Loucy (cell line): ENCODE results near the gene TMEM132D.

Source experiments
- H2AFZ ChIP-seq: fragments of 200-600 bp; sonication (generic); 2 replicates; pipeline ENCODE4 v1.6.0; 2016; ENCODE audit warnings: antibody characterized with exemption, mild to moderate bottlenecking, low read length, moderate library complexity
- H3F3A ChIP-seq: fragments of 200-600 bp; 2 replicates; pipeline ENCODE4 v1.6.0; 2016; ENCODE audit warnings: antibody characterized with exemption, low read depth, mild to moderate bottlenecking
- H3K27me3 ChIP-seq: fragments of 200-600 bp; sonication (generic); 2 replicates; pipeline ENCODE4 v1.6.1; 2014; ENCODE audit warnings: low read length, mild to moderate bottlenecking; ENCODE audit not compliant: insufficient read depth, poor library complexity, severe bottlenecking
- H3K36me3 ChIP-seq: fragments of 200-600 bp; sonication (generic); 2 replicates; pipeline ENCODE4 v1.6.1; 2016; ENCODE audit warnings: low read length; ENCODE audit not compliant: insufficient read depth
- H3K4me1 ChIP-seq: fragments of 200-600 bp; sonication (generic); 2 replicates; pipeline ENCODE4 v1.5.1; 2014; ENCODE audit warnings: low read length, mild to moderate bottlenecking; ENCODE audit not compliant: insufficient read depth, poor library complexity, severe bottlenecking
- H3K4me2 ChIP-seq: fragments of 200-600 bp; sonication (generic); 2 replicates; pipeline ENCODE4 v1.6.0; 2014; ENCODE audit warnings: antibody characterized with exemption, low read length, low read depth, mild to moderate bottlenecking; ENCODE audit not compliant: poor library complexity, severe bottlenecking
- H3K4me3 ChIP-seq: fragments of 200-600 bp; sonication (generic); 2 replicates; pipeline ENCODE4 v1.5.1; 2014; ENCODE audit warnings: low read length, mild to moderate bottlenecking, mixed read lengths; ENCODE audit not compliant: poor library complexity, severe bottlenecking
- H3K79me2 ChIP-seq: fragments of 200-600 bp; sonication (generic); 2 replicates; pipeline ENCODE4 v1.6.1; 2014; ENCODE audit warnings: low read length; ENCODE audit not compliant: insufficient read depth
- H3K9ac ChIP-seq: fragments of 200-600 bp; sonication (generic); 2 replicates; pipeline ENCODE4 v1.6.0; 2014; ENCODE audit warnings: mild to moderate bottlenecking, low read depth, low read length, moderate library complexity; ENCODE audit not compliant: poor library complexity, severe bottlenecking
- H3K9me2 ChIP-seq: fragments of 200-600 bp; sonication (generic); replicated peaks from 2 replicates; pipeline ENCODE4 v1.6.1; 2016; ENCODE audit warnings: low read depth, low read length, mixed read lengths
- H3K9me3 ChIP-seq: fragments of 200-600 bp; sonication (generic); 2 replicates; pipeline ENCODE4 v1.6.1; 2014; ENCODE audit warnings: mild to moderate bottlenecking, antibody characterized with exemption, low read length, low read depth; ENCODE audit not compliant: insufficient read depth
- H4K20me1 ChIP-seq: fragments of 200-600 bp; sonication (generic); 2 replicates; pipeline ENCODE4 v1.6.0; 2014; ENCODE audit warnings: antibody characterized with exemption, low read length, mild to moderate bottlenecking; ENCODE audit not compliant: insufficient read depth, poor library complexity, severe bottlenecking
- CTCF ChIP-seq: fragments of 200-600 bp; sonication (generic); conservative IDR thresholded peaks from 2 replicates; pipeline ENCODE4 v1.5.1; 2014; ENCODE audit warnings: mild to moderate bottlenecking, antibody characterized with exemption, low read length
- EZH2phosphoT487 ChIP-seq: fragments of 200-600 bp; IDR thresholded peaks from 2 replicates; pipeline ENCODE4 v1.6.1; 2018; ENCODE audit warnings: antibody characterized with exemption, mild to moderate bottlenecking, moderate library complexity, borderline replicate concordance

TMEM132D gene

DNA sequence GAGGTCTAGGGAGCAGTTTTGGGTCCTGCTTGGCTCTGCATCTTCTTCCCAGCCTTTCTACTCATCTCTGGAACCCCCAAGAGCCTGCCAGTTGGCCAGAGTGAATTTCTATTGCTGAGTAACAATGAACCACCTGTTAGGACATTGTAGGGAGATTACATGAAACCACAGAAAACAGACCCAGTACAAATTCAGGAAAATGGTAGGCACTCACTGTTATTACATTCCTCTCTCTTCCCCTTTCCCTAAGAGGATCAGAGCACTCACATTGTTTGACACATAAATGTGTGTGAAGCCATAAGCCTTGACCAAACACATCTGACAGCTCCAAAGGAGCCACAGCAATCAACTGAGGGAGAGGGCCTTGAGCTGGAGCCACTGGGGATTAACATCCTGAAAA, 216.1 kb downstream of the TMEM132D start:
- H3K9me2 ChIP-seq, result no peaks in the 10 kb centered on the region
- H3K9ac ChIP-seq, result no peak overlapping the region
- no peaks in the 10 kb centered on the region for H3K4me1 ChIP-seq
- H4K20me1 ChIP-seq, result no peaks in the 10 kb centered on the region
- H2AFZ ChIP-seq, result no peak overlapping the region
- H3K27me3 ChIP-seq, result no peaks in the 10 kb centered on the region
- no peaks in the 10 kb centered on the region for H3K9me3 ChIP-seq
- H3K4me2 ChIP-seq, result no peak overlapping the region
- no peaks in the 10 kb centered on the region for H3K36me3 ChIP-seq
- H3K4me3 ChIP-seq, result no peak overlapping the region
- no peaks in the 10 kb centered on the region for H3K79me2 ChIP-seq
- TF ChIP-seq EZH2phosphoT487 (no peak), CTCF (no peak)
- H3F3A ChIP-seq, result no peaks in the 10 kb centered on the region

GRCh38 chr12:129681830-129682229, 222.0 kb downstream of the TMEM132D start:
- Histone ChIP-seq H3K36me3 (no peaks in the 10 kb centered on the region), H3K9me2 (no peaks in the 10 kb centered on the region), H3K4me2 (no peak overlapping the region), H3K9me3 (no peaks in the 10 kb centered on the region), H3K9ac (no peak overlapping the region), H3K4me1 (no peaks in the 10 kb centered on the region), H2AFZ (no peak overlapping the region), H3K4me3 (no peak overlapping the region), H4K20me1 (no peaks in the 10 kb centered on the region), H3F3A (no peaks in the 10 kb centered on the region), H3K79me2 (no peaks in the 10 kb centered on the region), H3K27me3 (no peaks in the 10 kb centered on the region)
- no peak for TF ChIP-seq CTCF

DNA sequence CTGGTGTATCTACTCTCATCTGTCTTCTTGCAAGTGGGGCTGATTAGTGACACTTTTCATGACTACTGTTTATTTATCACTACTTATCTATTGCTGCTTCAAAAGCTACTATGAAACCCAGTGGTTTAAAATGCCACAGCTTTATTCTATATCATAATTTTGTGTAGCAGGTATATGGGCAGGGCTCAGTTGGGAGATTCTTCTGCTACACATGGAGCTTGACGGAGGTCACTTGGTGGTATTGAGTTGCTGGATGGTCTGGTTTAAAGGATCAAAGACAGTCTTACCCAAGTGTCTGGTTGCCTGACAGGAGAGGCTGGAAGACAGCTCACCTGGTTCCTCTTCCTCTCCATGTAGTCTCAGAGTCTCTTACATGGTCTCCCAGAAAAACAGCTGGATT, 222.7 kb downstream of the TMEM132D start:
- no peak for TF ChIP-seq EZH2phosphoT487
- TF ChIP-seq CTCF, result no peak
- no peak overlapping the region for H2AFZ ChIP-seq

More for the DNA sequence above, 222.7 kb downstream of the TMEM132D start:
- Histone ChIP-seq H3K9ac (no peak overlapping the region), H3K4me1 (no peaks in the 10 kb centered on the region), H3K4me2 (no peak overlapping the region), H3K9me2 (no peaks in the 10 kb centered on the region), H3K79me2 (no peaks in the 10 kb centered on the region), H3K4me3 (no peak overlapping the region), H3F3A (no peaks in the 10 kb centered on the region), H4K20me1 (no peaks in the 10 kb centered on the region), H3K9me3 (no peaks in the 10 kb centered on the region), H3K36me3 (no peaks in the 10 kb centered on the region), H3K27me3 (no peaks in the 10 kb centered on the region)
